HK-2 (cell line): Measurements from ENCODE around the gene CHMP1B.

Experiments used
- DNase-seq: peaks from one replicate; pipeline ENCODE4 v3.0.0-alpha.2; 2018; ENCODE audit not compliant: unreplicated experiment

CHMP1B gene, protein sequence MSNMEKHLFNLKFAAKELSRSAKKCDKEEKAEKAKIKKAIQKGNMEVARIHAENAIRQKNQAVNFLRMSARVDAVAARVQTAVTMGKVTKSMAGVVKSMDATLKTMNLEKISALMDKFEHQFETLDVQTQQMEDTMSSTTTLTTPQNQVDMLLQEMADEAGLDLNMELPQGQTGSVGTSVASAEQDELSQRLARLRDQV

DNA sequence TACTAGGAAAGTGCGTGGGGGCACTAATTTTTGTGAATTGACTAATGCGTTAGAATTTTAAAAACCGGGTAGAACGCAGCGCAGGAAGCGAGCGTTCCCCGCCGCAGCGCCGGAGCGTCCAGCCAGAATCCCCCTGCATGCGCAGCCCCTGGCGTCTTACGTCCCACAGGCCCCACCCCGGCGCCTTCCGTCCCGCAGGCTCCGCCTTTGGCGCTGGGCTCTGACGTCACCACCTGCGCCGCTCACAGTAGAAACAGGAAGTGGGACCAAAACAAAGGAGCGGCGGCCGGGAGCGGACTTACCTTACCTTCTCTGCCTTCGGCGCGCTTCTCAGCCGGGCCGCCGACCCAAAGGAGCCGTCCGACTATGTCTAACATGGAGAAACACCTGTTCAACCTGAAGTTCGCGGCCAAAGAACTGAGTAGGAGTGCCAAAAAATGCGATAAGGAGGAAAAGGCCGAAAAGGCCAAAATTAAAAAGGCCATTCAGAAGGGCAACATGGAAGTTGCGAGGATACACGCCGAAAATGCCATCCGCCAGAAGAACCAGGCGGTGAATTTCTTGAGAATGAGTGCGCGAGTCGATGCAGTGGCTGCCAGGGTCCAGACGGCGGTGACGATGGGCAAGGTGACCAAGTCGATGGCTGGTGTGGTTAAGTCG is at the start of gene CHMP1B:
TSS of gene CHMP1B (plus strand) at position 268 of the 660 bp plus-strand sequence. CDS start at position 367, 99 bp downstream.
- DNase-seq, result peak; percentile 90

DNA sequence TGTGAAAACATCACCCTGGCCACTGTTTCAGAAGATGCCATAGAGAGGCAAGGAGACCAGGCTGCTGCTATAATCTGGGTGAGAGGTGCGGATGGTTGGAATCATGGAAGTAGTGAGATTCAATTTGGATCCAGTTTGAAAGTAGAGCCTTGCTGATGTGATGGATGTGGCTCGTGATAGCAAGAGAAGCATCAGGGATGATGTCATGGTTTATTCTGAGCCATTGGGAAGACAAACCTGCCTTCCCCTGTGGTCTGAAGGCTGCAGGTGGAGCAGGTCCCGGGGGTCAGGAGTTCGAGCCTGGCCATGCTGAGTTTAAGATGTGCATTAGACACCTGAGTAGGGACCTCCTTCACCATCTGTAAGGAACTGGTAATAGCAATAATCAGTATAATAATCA is 49.6 kb upstream of the CHMP1B start:
- no peak for DNase-seq

DNA sequence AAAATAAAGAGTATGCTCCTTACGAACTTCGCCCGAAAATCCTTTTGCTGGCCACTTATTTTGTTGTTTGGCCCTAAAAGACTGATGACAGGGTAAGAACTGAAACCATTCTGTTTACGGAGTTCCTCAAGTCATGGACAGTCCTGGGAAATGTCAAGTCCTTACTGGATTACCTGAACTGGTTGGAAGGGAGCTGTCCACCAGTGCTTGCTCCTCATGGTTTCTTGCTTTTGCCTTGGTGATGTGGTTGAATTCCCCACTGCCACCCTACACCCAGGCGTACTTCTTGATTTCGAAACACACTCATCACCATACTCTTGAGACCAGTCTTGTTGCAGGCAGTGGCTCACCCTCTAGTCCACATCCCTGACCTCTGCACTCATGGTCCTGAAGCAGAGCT is 49.1 kb upstream of the CHMP1B start:
- DNase-seq, result no peak

DNA sequence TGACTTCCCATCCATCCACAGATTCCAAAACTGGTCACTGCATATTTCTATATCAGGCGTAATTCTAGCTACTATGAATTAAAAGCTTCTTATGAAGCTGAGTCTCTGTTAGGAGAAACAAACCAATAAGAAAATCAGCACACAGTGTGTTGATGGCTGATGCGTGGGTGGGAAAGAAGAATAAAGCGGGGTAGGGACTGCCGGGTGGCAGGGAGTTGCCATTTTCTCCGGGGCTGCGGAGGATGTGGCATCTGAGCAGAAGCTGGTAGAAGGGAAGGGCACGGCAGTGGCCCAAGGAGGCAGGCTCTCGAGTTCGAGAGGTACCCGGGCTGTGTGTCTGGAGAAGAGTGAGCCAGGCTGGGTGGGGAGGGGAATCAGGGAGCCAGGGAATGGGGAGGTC is 48.6 kb upstream of the CHMP1B start:
- no peak for DNase-seq

DNA sequence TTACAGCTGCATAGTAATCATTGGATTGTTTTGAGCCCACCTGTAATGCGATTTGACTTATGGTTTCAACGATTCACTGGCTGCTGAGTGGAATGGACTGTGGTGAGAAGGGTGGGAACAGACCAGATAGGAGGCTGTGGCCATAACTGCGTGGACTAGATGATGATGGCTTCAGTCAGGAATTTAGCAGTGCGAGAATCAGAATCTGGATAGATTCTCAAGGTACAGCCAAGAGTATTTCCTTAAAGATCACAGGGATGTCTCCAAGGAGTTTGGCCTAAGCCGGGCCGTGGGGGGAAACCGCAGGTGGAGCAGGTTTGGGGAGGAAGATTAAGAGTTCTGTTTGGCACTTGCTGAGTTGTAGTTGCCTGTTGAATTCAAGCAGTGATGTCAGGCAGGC is 44.0 kb upstream of the CHMP1B start:
- DNase-seq, result no peak

DNA sequence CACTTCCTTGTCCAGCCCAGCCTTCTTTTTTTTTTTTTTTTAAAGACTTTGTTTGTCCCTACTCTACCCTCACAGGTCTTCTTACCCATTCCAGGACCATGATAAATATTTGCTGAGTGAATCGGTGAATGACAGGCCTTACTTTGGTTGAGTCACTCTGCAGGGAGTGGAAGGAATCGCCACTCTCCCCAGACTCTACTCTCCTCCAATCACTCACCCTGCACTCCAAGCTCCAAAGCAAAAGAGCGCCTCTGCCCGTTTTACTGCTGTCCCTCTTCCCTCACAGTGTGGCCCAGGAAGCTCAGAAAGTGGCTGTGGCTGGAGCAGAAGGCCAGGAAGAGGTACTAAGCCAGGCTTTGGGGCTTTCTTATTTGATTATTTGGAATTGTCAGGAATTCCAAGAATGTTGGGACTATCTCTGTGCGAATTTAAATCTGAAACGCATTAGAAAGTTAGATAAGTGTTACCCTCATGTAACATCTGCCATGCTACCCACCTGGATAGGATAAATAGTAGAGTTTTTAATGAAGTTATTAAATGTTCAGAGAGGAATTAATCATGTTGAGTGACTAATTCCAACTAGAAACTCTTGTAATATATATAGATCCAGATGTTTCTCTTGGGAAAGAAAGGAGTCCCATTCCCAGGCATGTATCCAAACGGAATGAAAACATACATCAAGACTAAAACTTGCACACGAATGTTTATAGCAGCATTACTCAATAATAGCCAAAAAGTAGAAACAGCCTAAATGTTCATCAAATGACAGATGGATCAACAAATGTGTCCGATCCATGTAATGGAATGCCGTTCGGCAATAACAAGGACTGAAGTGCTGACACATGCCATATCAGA is 43.0 kb upstream of the CHMP1B start:
- DNase-seq, result peak; percentile 19

DNA sequence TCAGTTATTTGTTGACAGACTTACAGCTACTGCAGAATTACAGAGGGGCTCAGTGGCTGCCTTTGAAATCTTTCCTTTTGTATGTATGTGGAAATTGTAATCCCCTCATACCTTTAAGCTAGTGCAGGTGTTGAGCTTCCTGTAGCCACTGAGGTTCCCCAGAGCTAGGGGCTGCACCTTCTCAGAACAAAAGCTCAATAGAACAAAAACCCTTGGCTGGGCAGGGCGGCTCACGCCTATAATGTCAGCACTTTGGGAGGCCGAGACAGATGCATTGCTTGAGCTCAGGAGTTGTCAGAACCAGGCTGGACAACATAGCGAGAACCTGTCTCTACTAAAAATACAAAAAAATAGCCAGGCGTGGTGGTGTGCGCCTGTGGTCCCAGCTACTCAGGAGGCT is 41.3 kb upstream of the CHMP1B start:
- no peak for DNase-seq

DNA sequence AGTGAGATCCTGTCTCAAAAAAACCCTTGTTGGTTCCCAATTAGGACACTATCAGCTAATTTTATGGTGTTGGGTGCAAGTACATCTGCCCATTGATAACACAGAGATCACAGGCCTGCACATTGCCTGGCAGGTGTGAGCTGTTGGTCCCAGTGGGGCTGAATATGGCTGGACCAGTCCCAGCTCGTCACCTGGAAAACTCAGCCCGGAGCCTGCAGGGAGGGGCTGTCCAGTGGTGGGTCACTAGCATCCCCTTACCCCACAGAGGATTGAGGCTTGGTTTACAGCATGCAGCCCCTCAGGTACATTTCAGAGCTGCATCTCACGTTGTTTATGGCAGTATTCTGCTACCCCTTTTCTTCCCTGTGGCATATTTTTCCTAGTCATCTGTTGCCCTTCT is 40.8 kb upstream of the CHMP1B start:
- DNase-seq, result no peak

DNA sequence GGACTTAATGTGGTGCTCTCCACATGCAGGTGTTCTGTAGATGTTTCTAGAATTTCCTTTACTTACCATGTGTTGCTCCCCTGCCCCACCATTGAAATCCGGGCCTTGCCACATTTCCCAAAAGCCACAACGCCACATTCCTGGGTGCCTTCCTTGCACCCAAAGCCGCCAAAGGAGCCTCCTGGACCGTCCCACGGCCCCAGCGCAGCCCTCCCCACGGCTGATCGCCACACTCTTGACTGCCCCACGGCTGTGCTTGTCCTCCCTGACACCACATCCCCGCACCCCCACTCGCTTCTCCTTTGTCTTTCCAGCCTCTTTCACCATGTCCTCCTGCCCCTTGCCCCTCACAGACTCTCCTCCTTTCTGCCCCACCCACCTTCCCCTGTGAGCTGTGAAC is 40.2 kb upstream of the CHMP1B start:
- DNase-seq, result no peak

DNA sequence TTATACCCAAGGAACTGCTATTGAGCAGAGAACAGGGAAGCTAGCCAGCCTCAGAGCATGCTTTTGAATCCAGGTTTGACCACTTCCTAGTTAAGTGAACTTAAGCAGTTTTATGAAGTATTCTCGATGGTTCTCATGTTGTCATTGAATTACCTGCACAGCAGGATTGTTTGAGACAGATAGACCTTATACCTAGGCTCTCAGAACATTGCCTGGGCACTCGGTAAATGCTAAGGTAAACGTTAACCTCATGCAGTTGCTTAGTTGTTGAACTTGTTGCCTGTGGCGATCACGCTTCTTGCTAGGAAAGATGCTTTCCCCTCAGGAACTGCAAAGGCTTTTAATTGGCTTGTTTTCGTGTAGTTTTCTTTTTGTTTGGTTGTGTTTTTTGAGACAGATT is 34.0 kb upstream of the CHMP1B start:
- DNase-seq, result no peak

DNA sequence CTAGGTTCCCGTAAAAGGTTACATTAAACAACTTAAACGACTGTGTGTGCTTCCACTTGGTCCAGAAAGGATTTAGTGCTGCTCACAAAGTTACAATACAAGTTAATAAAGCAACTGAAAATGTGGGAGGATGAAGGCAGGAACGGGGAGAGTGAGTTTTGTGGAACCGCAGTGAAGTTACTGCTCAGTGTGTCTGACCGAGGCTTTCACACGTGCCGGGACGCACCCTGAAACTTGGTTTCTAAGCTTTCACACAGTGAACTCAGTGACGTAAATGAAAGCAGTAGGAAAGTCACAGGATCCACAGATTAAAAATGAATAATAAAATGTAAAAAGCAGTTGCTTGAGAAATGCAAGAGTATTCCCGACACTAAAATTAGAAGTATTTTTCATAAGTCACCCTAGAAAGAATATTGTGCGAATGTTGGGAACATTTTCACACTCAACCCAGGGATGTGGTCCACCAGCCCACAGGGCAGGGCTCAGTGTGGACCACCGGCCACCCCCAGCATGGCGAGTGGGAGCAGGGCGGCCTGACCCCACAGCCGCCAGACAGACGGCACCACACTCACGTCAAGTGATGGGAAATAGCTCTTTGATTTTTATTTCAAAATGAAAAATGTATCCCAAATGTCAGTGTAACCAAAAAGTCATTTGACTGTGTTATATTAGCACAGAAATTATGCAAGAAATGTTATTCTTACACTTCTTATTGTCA is 32.6 kb upstream of the CHMP1B start:
- DNase-seq, result no peak

DNA sequence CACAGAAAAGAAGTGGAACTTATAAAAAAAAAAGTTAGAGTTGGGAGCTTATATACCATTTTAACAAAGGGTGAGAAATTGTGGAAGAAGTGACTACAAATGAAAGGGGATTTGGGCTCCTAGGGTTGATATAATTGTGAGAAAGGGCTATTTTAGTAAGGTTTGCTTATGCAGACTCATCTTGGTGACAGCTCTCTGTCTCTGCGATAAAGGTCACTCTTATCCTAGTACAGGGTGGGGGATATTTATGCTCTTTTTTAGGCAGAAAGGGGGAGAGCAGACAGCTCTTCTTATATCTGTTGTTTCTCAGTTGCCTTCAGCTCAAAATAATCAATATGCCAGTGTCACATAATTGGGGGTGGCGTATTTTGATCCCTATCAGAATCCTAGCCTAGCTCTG is 31.3 kb upstream of the CHMP1B start:
- no peak for DNase-seq

DNA sequence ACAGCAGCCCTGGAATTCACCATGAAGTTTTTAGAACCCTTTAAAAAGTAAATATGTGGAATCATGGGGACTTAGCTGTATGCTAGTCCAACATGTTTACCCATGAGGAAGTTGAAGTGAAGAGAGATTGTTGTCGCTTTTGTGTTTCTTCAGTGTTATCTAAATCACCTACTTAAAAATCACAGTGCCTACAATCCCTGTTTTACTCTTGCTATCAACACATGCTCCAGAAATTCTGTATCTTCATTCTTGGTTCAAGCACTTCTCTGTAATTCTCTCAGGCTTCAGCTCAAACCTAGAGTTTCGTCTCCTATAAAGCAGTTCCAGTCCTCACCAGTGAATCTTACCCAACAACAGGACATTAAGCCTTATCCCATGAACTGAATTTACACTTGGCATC is 30.5 kb upstream of the CHMP1B start:
- no peak for DNase-seq

DNA sequence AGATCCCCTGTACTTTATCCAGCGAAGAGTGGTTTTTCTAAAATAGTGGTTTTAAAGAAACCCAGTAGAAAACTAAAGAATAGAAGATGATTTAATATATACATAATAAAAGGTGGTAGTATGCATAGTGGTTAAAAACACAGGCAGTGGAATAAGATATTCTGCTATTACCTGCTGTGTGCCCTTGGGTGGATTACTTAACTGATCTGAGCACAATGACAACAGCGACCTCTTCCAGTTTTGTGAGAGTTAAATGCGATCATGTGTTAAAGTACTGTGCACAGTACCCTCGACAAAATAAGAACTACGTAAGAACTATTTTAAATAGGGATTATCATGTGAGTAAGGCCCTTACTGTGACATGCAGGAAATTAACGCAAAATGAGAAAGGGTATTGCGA is 30.0 kb upstream of the CHMP1B start:
- DNase-seq, result no peak

DNA sequence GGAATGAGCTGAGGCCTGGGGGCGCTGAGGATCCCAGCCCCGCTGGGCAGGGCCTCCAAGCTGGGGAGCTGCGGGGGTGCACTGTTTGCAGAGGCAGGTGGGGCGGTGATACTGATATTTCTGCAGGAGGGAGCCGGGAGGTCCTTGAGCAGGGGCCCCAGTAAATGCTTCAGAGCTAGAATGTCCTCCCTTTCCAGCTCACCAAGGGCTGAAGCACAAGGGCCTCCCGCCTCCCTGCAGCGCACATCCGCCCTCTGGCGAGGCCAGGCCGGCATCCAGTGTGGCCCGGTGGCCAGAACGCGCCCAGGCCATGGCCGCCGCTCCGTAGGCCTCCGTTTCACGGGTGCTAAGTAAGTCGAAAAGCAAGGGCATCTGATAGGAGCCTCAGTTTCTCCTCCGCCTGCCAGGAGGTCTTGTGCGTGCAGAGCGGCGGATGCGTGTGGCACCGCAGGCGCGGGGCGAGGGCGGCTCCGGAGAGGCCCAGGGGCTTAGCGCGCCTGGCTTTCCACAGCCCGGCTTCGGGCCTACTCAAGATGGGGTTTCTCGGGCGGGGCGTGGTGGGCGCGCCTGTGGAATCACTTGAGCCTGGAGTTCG is 29.5 kb upstream of the CHMP1B start:
- no peak for DNase-seq

DNA sequence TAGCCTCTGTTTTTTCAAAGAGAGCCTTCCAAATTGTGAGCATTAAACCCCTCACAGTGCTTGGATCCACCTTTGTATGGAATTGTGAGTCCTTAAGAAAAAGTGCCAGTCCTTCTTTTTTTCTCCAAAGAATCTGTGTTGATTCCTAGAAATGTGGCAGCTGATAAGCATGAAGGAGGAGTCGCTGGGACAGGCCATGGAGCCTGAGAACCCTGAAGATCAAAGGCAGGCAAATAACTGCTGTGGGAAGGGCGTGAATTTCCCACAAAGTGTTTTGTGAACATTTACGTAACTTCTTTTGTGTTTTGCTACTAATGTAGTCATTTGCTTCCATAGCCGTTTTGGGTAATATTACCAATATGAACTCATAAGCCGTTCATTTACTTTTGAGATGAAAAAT is 27.7 kb upstream of the CHMP1B start:
- DNase-seq, result no peak

DNA sequence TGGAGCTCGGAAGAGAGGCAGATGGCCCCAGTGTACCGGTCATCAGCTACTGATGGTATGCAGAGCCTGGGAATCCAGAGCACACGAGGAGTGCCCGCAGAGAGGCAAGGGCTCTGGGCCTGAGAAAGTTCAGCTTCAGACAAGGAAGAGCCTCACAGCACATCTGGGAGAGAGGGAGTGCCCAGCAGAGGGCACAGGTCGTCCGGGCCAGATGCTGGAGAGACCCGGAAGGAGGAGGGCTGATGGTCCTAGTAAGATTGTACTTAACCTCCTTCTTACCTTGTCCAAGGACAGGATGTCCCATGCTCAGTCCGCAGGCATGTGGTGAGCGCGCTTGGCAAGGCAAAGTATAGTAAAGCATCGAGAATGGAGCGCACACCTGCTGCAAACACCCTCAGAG is 24.4 kb upstream of the CHMP1B start:
- no peak for DNase-seq

DNA sequence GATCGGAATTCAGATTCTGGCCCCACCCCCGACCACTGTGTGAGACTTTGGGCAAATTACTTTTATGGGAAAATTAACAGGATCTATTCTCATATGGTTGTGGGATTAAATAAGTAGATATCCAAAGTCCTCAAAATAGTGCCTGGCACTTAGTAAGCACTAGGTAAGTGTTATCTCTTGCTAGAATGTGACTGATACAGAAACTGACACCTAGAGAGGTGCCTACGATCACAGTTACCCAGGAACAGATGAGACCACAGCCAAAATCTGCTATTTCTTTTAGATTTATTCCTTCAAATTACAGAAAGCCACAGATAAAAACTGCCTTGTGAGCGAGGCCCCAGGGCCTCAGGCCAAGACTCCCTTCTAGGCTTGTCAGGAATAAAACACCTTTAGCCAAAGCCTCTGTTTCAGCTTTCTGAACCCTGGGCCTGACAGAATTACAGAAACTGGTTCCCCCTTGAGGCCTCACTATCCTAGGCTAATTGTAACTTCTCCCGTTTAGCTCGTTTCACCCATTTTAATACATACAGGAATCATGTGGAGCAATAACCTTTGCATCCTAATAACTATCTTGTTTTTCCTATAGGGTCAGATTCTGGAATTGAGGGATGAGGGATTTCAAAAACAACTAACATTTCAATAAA is 22.3 kb upstream of the CHMP1B start:
- no peak for DNase-seq

DNA sequence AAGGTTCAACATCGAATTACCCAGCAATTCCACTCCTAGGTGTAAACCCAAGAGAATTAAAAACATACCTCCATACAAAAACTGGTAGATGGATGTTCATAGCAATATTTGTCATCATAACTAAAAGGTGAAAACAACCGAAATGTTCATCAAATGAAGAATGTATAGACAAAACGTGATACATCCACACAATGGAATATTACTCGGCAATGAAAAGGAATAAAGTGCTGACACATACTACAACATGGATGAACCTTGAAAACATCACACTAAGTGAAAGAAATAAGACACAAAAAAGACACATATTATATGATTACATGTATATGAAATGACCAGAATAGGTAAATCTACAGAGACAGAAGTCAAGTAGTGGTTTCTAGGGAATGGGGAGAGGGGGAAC is 20.6 kb upstream of the CHMP1B start:
- no peak for DNase-seq

DNA sequence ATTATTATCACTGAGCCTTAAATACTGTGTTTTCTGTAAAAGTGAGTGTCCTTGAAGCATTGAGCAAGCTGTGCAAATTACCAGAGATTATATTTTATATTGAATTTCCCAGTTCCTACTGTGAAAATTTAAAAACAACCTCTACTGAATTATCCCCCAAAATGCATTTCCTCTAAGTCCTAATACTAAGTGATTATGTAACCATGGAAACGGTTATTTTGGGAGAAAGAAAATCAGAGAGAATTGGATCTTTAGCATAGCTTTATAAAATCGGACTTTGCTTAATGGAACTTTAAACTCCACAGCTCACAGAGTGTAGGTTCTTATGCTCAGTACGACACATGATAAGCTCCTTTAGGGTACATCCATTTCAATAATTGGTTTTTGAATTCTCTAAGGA is 19.3 kb upstream of the CHMP1B start:
- DNase-seq, result no peak

DNA sequence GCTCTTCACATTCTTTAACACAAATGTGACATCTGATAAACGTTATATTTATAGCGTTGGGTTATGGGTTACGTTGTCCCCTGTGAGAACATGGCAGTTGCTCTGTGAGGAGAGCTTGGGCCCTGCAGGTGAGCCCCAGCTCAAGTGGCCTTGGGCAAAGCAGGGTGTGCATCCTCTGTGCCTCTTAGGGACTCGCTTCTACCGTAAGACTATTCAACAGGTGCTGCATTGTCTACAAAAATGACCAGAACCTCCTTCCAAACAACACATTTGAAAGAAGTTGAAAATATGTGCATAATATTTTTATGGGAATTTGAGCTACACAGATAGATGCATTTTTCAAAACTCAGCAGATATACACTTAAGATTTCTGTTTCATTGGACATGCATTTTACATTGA is 16.4 kb upstream of the CHMP1B start:
- no peak for DNase-seq

DNA sequence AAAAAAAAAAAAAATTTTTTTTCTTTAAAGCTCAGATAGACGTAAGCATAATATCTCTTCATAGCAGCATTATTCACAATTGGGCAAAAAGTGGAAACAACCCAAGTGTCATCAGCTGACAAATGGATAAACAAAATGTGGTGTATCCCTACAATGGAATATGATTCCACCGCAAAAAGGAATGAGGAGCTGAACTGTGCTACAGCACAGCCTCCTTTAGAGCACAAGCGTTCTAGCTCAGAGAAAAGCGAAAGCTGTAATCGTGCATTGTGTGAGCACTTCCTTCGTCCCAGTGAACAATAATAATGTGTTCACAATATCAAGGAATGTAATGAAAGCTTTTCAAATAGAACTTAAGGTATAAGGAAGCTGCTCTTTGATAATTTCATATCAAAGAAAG is 11.7 kb upstream of the CHMP1B start:
- DNase-seq, result no peak
